ENCODE measurements around the gene CS.

- TF ChIP-seq, protein P1, sequence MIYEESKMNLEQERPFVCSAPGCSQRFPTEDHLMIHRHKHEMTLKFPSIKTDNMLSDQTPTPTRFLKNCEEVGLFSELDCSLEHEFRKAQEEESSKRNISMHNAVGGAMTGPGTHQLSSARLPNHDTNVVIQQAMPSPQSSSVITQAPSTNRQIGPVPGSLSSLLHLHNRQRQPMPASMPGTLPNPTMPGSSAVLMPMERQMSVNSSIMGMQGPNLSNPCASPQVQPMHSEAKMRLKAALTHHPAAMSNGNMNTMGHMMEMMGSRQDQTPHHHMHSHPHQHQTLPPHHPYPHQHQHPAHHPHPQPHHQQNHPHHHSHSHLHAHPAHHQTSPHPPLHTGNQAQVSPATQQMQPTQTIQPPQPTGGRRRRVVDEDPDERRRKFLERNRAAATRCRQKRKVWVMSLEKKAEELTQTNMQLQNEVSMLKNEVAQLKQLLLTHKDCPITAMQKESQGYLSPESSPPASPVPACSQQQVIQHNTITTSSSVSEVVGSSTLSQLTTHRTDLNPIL (CRISPR knock-in tag; IDR thresholded peaks at IDR 0.05; ENCODE audit: low read depth), result no peak
- no peak for TF ChIP-seq ZNF8 (CRISPR knock-in tag; IDR thresholded peaks at IDR 0.05)
- TF ChIP-seq ZFP3 (CRISPR knock-in tag; IDR thresholded peaks at IDR 0.05), result no peak
- TF ChIP-seq PPARA (CRISPR knock-in tag; IDR thresholded peaks at IDR 0.05; ENCODE audit: borderline replicate concordance), result no peak
Observed at GRCh38 chr12:56311003-56311402, 10.9 kb upstream of the CS start.

Measured in SK-N-SH treated with all-trans-retinoic acid at 6 μM for 48 hours (cell line).